ENCODE measurements around the gene SPPL2B. TPM values are rescaled to one million over a fixed set of nuclear protein-coding genes. Genes with fewer than 3 reads are reported as not detected.
A peak's percentile ranks its signal among the peaks of the same experiment; 100 is the strongest.
"Not testable (repeated sequence)": the region's sequence is repeated elsewhere in the genome, so short reads cannot be mapped to it uniquely, and the experiment has no call there.

Gene SPPL2B
- 100 to 1,000 TPM; 149 to 367 (median 242) TPM for total RNA-seq

GRCh38 chr19:2328401-2329148 is at the start of gene SPPL2B, which contains the start of gene LSM7:
TSS of gene SPPL2B (plus strand) at chr19:2328684. CDS start at chr19:2328710, 26 bp downstream.
TSS of gene LSM7 (minus strand) at chr19:2328586. CDS start at chr19:2328566, 20 bp downstream.
- no peaks in the 10 kb centered on the region for H3K27me3 ChIP-seq
- TF ChIP-seq EP300 (IDR thresholded peaks at IDR 0.05; ENCODE audit: low read depth) (no peak), POLR2AphosphoS5 (IDR thresholded peaks at IDR 0.05) (peak; percentile 96 to 97 (median 97)), POLR2A (IDR thresholded peaks at IDR 0.05) (peak; percentile 92)
- in situ Hi-C loops (cut with MboI; ENCODE audit: low pct_ligation_motif_present in 1 of 4, low pct_unique_long_range_greater_than_20kb in 1 of 4, low sequenced_read_pairs in 3 of 4) = no loop called here
- peak within 1 kb of the TSS; percentile 88 to 94 (median 90) for H3K27ac ChIP-seq
- intact Hi-C loops (cut with DNase I; ENCODE audit: low total_unique reads) = loop anchor here (10.0 kb wide), 1 partner anchor 174 kb away; the partner anchor contains the start of gene AP3D1
- peak; percentile 93 for DNase-seq
- H3K36me3 ChIP-seq = peaks cover 0 to 3% (median 0%) of the 10 kb centered on the region in 4 donors
- H3K4me3 ChIP-seq = peak within 1 kb of the TSS; percentile 76 to 94 (median 82)
- 0% methylated on average over 63 of the region's 89 CpGs; no CpG with 5 or more reads in 1 of the 2 donors for WGBS, 2 donors (ENCODE audit: low coverage in 1 of 2)
- H3K9me3 ChIP-seq = no peaks in the 10 kb centered on the region
- H3K4me1 ChIP-seq = peaks cover 41 to 58% (median 56%) of the 10 kb centered on the region in 4 donors

- H3K27me3 ChIP-seq = peaks cover 31% of the 10 kb centered on the region
- 69% methylated on average over 24 of the region's 26 CpGs; no CpG with 5 or more reads in 1 of the 2 donors for WGBS, 2 donors (ENCODE audit: low coverage in 1 of 2)
- no peak overlapping the region for H3K4me3 ChIP-seq
- H3K9me3 ChIP-seq = no peaks in the 10 kb centered on the region
- intact Hi-C loops (cut with DNase I; ENCODE audit: low total_unique reads) (loop anchor here (10.0 kb wide), 1 partner anchor 1904 kb away; the partner anchor contains the start of genes ANKRD24 and SIRT6), in situ Hi-C loops (cut with MboI; ENCODE audit: low pct_ligation_motif_present in 1 of 4, low pct_unique_long_range_greater_than_20kb in 1 of 4, low sequenced_read_pairs in 3 of 4) (loop anchor here in 2 of 4 donors (25.0 kb wide), 1 partner anchor 107 kb away; no protein-coding TSS in a partner anchor)
- peaks cover 4 to 36% (median 19%) of the 10 kb centered on the region in 4 donors for H3K4me1 ChIP-seq
- no peak overlapping the region for H3K27ac ChIP-seq
- no peak for DNase-seq
- TF ChIP-seq CTCF (IDR thresholded peaks at IDR 0.05) (no peak), EP300 (IDR thresholded peaks at IDR 0.05; ENCODE audit: low read depth) (no peak), POLR2A (IDR thresholded peaks at IDR 0.05) (no peak), POLR2AphosphoS5 (IDR thresholded peaks at IDR 0.05) (no peak)
- no peaks in the 10 kb centered on the region for H3K36me3 ChIP-seq
These were observed 47.7 kb upstream of the SPPL2B start for GRCh38 chr19:2280633-2281264.

- Histone ChIP-seq H3K4me3 (peak overlapping the region in 3 of 4 donors; percentile 1 to 38 (median 26)), H3K27ac (peak overlapping the region; percentile 22 to 56 (median 42)), H3K27me3 (peaks cover 31% of the 10 kb centered on the region), H3K4me1 (peaks cover under 1 to 29% (median 12%) of the 10 kb centered on the region in 4 donors)
- in situ Hi-C loops (cut with MboI; ENCODE audit: low pct_ligation_motif_present in 1 of 4, low pct_unique_long_range_greater_than_20kb in 1 of 4, low sequenced_read_pairs in 3 of 4) (loop anchor here in 2 of 4 donors (25.0 kb wide), 1 partner anchor 106 kb away; no protein-coding TSS in a partner anchor), intact Hi-C loops (cut with DNase I; ENCODE audit: low total_unique reads) (loop anchor here (2.0 to 10.0 kb wide), 2 partner anchors 609 to 1903 kb away; partner anchors contain the start of genes ANKRD24 and SIRT6)
- DNase-seq, H3K9me3 ChIP-seq, H3K36me3 ChIP-seq: not testable (repeated sequence)
- WGBS, 2 donors (ENCODE audit: low coverage in 1 of 2) = 0 to 28% methylated on average over 1 to 12 of the region's 16 CpGs
These were observed 47.0 kb upstream of the SPPL2B start for GRCh38 chr19:2281265-2282061.

GRCh38 chr19:2282062-2282861 is 46.2 kb upstream of the SPPL2B start, which contains the start of gene PEAK3:
TSS of gene PEAK3 (minus strand) at chr19:2282175. CDS start at chr19:2280931, 1,244 bp downstream.
- peak; percentile 79 for DNase-seq
- intact Hi-C loops (cut with DNase I; ENCODE audit: low total_unique reads) (loop anchor here (2.0 to 10.0 kb wide), 2 partner anchors 609 to 1903 kb away; partner anchors contain the start of genes ANKRD24 and SIRT6), in situ Hi-C loops (cut with MboI; ENCODE audit: low pct_ligation_motif_present in 1 of 4, low pct_unique_long_range_greater_than_20kb in 1 of 4, low sequenced_read_pairs in 3 of 4) (loop anchor here in 2 of 4 donors (25.0 kb wide), 1 partner anchor 105 kb away; no protein-coding TSS in a partner anchor)
- Histone ChIP-seq H3K27ac (peak within 1 kb of the TSS; percentile 22 to 56 (median 42)), H3K27me3 (peaks cover 36% of the 10 kb centered on the region), H3K4me1 (peaks cover 0 to 23% (median 11%) of the 10 kb centered on the region in 4 donors), H3K9me3 (no peaks in the 10 kb centered on the region), H3K4me3 (peak within 1 kb of the TSS in 3 of 4 donors; percentile 1 to 38 (median 26)), H3K36me3 (no peaks in the 10 kb centered on the region)
- TF ChIP-seq CTCF (IDR thresholded peaks at IDR 0.05) (no peak), POLR2A (IDR thresholded peaks at IDR 0.05) (no peak), POLR2AphosphoS5 (IDR thresholded peaks at IDR 0.05) (peak in 1 of 3 donors; percentile 41), EP300 (IDR thresholded peaks at IDR 0.05; ENCODE audit: low read depth) (no peak)
- WGBS, 2 donors (ENCODE audit: low coverage in 1 of 2) = 21 to 45% methylated on average over 4 to 38 of the region's 41 CpGs
